OCI-LY7 (cell line): ENCODE data around the gene KCNG4.

ENCODE experiments used
- EZH2phosphoT487 ChIP-seq: fragments of 200-600 bp; sonication (generic); IDR thresholded peaks from 2 replicates; pipeline ENCODE4 v1.6.1; 2018; ENCODE audit warnings: low read depth, borderline replicate concordance, mild to moderate bottlenecking, mixed run types, antibody characterized with exemption, low read length, moderate library complexity, mixed read lengths
- TF ChIP-seq, protein P1 (sequence below): fragments of 200-600 bp; sonication (generic); conservative IDR thresholded peaks from 2 replicates; pipeline ENCODE4 v1.5.1; 2014; ENCODE audit warnings: mild to moderate bottlenecking, antibody characterized with exemption, low read length, moderate library complexity, mixed read lengths

DNA sequence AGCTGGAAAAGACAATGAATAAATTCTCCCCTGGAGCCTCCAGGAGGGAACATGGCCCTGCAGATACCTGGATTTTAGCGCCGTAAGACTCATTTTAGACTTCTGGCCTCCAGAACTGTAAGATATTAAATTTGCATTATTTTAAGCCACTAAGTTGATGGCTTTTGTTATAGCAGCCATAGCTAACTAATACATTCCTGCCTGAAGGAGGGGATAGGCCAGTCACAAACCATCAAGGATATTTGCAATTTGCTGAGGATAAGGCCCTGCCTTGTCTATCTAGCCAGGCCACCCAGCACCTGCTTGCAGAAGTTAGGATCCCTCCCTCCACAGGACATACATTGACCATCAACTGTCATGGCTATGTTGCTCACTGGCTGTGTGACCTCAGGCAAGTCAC is 4.9 kb upstream of the KCNG4 start:
- TF ChIP-seq, protein P1, sequence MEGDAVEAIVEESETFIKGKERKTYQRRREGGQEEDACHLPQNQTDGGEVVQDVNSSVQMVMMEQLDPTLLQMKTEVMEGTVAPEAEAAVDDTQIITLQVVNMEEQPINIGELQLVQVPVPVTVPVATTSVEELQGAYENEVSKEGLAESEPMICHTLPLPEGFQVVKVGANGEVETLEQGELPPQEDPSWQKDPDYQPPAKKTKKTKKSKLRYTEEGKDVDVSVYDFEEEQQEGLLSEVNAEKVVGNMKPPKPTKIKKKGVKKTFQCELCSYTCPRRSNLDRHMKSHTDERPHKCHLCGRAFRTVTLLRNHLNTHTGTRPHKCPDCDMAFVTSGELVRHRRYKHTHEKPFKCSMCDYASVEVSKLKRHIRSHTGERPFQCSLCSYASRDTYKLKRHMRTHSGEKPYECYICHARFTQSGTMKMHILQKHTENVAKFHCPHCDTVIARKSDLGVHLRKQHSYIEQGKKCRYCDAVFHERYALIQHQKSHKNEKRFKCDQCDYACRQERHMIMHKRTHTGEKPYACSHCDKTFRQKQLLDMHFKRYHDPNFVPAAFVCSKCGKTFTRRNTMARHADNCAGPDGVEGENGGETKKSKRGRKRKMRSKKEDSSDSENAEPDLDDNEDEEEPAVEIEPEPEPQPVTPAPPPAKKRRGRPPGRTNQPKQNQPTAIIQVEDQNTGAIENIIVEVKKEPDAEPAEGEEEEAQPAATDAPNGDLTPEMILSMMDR = no peak
- TF ChIP-seq EZH2phosphoT487 = no peak
